IMR-90 (cell line): ENCODE measurements around the gene NSUN6. TPM values are rescaled to one million over a fixed set of nuclear protein-coding genes. Genes with fewer than 3 reads are reported as not detected.

ENCODE experiments used
- ATAC-seq: fragments of 200-7000 bp; cut with Tn5 transposase; 2 replicates; pipeline ENCODE4 v1.9.1; 2020; ENCODE audit warnings: low read depth, mild to moderate bottlenecking, moderate library complexity
- BruUV-seq: library from RNA; stranded (reverse); fragments of 400-500 nt; replicated peaks from 2 replicates; lab custom pipeline; 2021; lab: Mats Ljungman, UMichigan
- CTCF ChIA-PET: fragments of 300-600 bp; formaldehyde crosslinking; extraction: SDS; loops from one replicate; lab custom pipeline; 2021; ENCODE audit warnings: antibody characterized with exemption; lab: Yijun Ruan, JAX
- POLR2A ChIA-PET: fragments of 300-600 bp; sonication (Branson Sonifier 250); formaldehyde crosslinking; loops from one replicate; lab custom pipeline; 2022; ENCODE audit warnings: antibody characterized with exemption; ENCODE audit not compliant: unreplicated experiment; lab: Charles Lee
- DNase-seq: peaks from one replicate; pipeline ENCODE4 v3.0.0; 2013
- H2AFZ ChIP-seq: replicated peaks from 2 replicates; pipeline ENCODE3; 2013; ENCODE audit warnings: low read length, mild to moderate bottlenecking; ENCODE audit not compliant: poor library complexity
- H2AK5ac ChIP-seq: 2 replicates; pipeline ENCODE4 v1.6.1; 2013; ENCODE audit warnings: low read depth, low read length, inconsistent platforms
- H2AK9ac ChIP-seq: replicated peaks from 2 replicates; pipeline ENCODE3; 2013; ENCODE audit warnings: mild to moderate bottlenecking, low read depth, low read length, moderate library complexity; ENCODE audit not compliant: poor library complexity
- H2BK120ac ChIP-seq: 2 replicates; pipeline ENCODE4 v1.6.1; 2013; ENCODE audit warnings: low read depth, low read length, inconsistent platforms
- H2BK15ac ChIP-seq: 3 replicates; pipeline ENCODE4 v1.6.1; 2013; ENCODE audit warnings: low read depth, low read length, inconsistent platforms
- H2BK20ac ChIP-seq: 2 replicates; pipeline ENCODE4 v1.6.1; 2013; ENCODE audit warnings: low read depth, mild to moderate bottlenecking, inconsistent platforms, low read length, moderate library complexity
- H2BK5ac ChIP-seq: 2 replicates; pipeline ENCODE4 v1.6.1; 2013; ENCODE audit warnings: mild to moderate bottlenecking, low read depth, low read length, inconsistent platforms; ENCODE audit not compliant: poor library complexity, severe bottlenecking
- H3K14ac ChIP-seq: replicated peaks from 2 replicates; pipeline ENCODE4 v1.6.1; 2013; ENCODE audit warnings: low read depth, low read length, inconsistent platforms
- H3K18ac ChIP-seq: 2 replicates; pipeline ENCODE4 v1.6.1; 2013; ENCODE audit warnings: low read depth, low read length, control low read depth
- H3K23ac ChIP-seq: 2 replicates; pipeline ENCODE4 v1.6.1; 2013; ENCODE audit warnings: low read depth, low read length, inconsistent platforms
- H3K27ac ChIP-seq: 2 replicates; pipeline ENCODE4 v1.5.1; 2013; ENCODE audit warnings: mild to moderate bottlenecking, control low read depth, low read length; ENCODE audit not compliant: insufficient read depth
- H3K27me3 ChIP-seq: 2 replicates; pipeline ENCODE4 v1.6.1; 2013; ENCODE audit warnings: low read length; ENCODE audit not compliant: control insufficient read depth, insufficient read depth
- H3K36me3 ChIP-seq: 2 replicates; pipeline ENCODE4 v1.6.1; 2013; ENCODE audit warnings: low read length, mixed read lengths; ENCODE audit not compliant: control insufficient read depth, insufficient read depth
- H3K4ac ChIP-seq: 2 replicates; pipeline ENCODE4 v1.6.1; 2013; ENCODE audit warnings: low read depth, low read length, inconsistent platforms
- H3K4me1 ChIP-seq: 2 replicates; pipeline ENCODE4 v1.6.1; 2013; ENCODE audit warnings: low read length, mixed read lengths; ENCODE audit not compliant: control insufficient read depth, insufficient read depth
- H3K4me2 ChIP-seq: 2 replicates; pipeline ENCODE4 v1.6.1; 2013; ENCODE audit warnings: low read depth, mild to moderate bottlenecking, control low read depth, low read length, moderate library complexity
- H3K4me3 ChIP-seq: 2 replicates; pipeline ENCODE4 v1.5.1; 2013; ENCODE audit warnings: low read depth, mild to moderate bottlenecking, control low read depth, low read length, moderate library complexity; ENCODE audit not compliant: insufficient read depth
- H3K56ac ChIP-seq: 2 replicates; pipeline ENCODE4 v1.6.1; 2013; ENCODE audit warnings: low read length, inconsistent platforms; ENCODE audit not compliant: insufficient read depth; ENCODE audit errors: extremely low read depth
- H3K79me1 ChIP-seq, 2 experiments: 2 replicates each; pipeline ENCODE4 v1.6.1; 2013; ENCODE audit warnings: low read length in 2 of 2, inconsistent platforms in 1 of 2, low read depth in 1 of 2
- H3K9ac ChIP-seq: 2 replicates; pipeline ENCODE4 v1.6.1; 2013; ENCODE audit warnings: low read depth, low read length, control low read depth
- H3K9me1 ChIP-seq: 2 replicates; pipeline ENCODE4 v1.6.1; 2013; ENCODE audit warnings: low read length, inconsistent platforms; ENCODE audit not compliant: insufficient read depth
- H3K9me3 ChIP-seq: 2 replicates; pipeline ENCODE4 v1.6.1; 2013; ENCODE audit warnings: low read length; ENCODE audit not compliant: control insufficient read depth, insufficient read depth
- H4K20me1 ChIP-seq: 2 replicates; pipeline ENCODE4 v1.6.1; 2013; ENCODE audit warnings: low read length, inconsistent platforms; ENCODE audit not compliant: insufficient read depth
- H4K5ac ChIP-seq: 2 replicates; pipeline ENCODE4 v1.6.1; 2013; ENCODE audit warnings: mild to moderate bottlenecking, low read depth, low read length, control low read depth
- H4K8ac ChIP-seq, 2 experiments: 2 replicates each; pipeline ENCODE4 v1.6.1; 2013; ENCODE audit warnings: low read depth in 2 of 2, low read length in 2 of 2, control low read depth in 1 of 2, inconsistent platforms in 1 of 2
- H4K91ac ChIP-seq: 2 replicates; pipeline ENCODE4 v1.6.1; 2013; ENCODE audit warnings: low read depth, low read length, inconsistent platforms; ENCODE audit not compliant: insufficient read depth
- BHLHE40 ChIP-seq: fragments of 150-350 bp; IDR thresholded peaks from 2 replicates; pipeline ENCODE4 v1.6.1; 2016; ENCODE audit warnings: mild to moderate bottlenecking, low read depth, low read length
- MAFK ChIP-seq: IDR thresholded peaks from 2 replicates; pipeline ENCODE4 v1.6.1; 2012; ENCODE audit warnings: low read depth, low read length, improper control_type of control experiment
- RAD21 ChIP-seq: IDR thresholded peaks from 2 replicates; pipeline ENCODE4 v1.6.1; 2012; ENCODE audit warnings: low read length, improper control_type of control experiment
- WGBS, 2 experiments: methylation state at CpG; one replicate each; pipeline versions ENCODE4 v1.1.5 to v1.1.7; 2013; ENCODE audit warnings: missing lambda C conversion rate in 2 of 2; ENCODE audit not compliant: insufficient read length in 1 of 2; ENCODE audit errors: extremely low coverage in 2 of 2; 5-methylcytosine and 5-hydroxymethylcytosine counted together
- dilution Hi-C: fragments of 300-500 bp; cut with HindIII; formaldehyde crosslinking; loops from one replicate; pipeline ENCODE4 v1.14.3; 2018; ENCODE audit warnings: low sequenced_read_pairs; ENCODE audit not compliant: unreplicated experiment
- in situ Hi-C: fragments of 300-500 bp; cut with MboI; formaldehyde crosslinking; loops from 3 replicates; pipeline ENCODE4 v1.14.3; 2019; ENCODE audit warnings: low sequenced_read_pairs, inconsistent platforms, mixed read lengths
- intact Hi-C: fragments of 100-400 bp; cut with micrococcal nuclease; formaldehyde crosslinking; loops from 2 replicates; pipeline ENCODE4 v1.10.0; 2022
- polyA plus RNA-seq, 3 experiments: library from polyadenylated mRNA; depleted of rRNA; stranded (reverse); fragments of >200 nt; gene quantifications; 2 replicates each; pipeline ENCODE4 v1.2.3, GENCODE V29; 2012; ENCODE audit warnings: low replicate concordance in 1 of 3
- total RNA-seq: library from RNA; depleted of rRNA; stranded (reverse); fragments of >200 nt; gene quantifications from 2 replicates; pipeline ENCODE4 v1.2.3, GENCODE V29; 2012

Gene NSUN6
- total and polyA plus RNA-seq, 2 of the 4 experiments (the other 2 are of a cell fraction): 4.6 to 11.5 TPM

DNA sequence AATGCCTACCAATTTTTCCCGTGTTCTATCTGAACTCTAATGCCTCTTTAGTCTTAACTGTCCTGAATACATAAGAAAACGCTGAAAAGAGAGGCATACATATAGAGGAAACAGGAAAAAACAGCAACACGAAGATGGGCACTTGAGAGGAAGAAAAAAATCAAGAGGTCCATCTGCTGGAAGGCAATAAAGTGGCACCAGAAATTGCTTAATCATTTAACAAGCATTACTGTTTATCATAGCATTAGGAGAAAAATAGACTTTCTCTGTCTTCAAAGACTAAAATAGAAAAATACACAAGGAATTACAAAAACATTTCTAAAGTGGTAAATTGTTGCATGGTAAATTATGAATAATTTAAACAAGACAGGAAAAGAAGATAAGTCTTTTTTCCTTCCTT lies 35.0 kb downstream of the NSUN6 start:
- POLR2A ChIA-PET: no interaction called here
- H3K27me3 ChIP-seq: no peaks in the 10 kb centered on the region
- no peak overlapping the region for H2BK120ac ChIP-seq
- H3K9me3 ChIP-seq: no peaks in the 10 kb centered on the region
- ATAC-seq (no peak), DNase-seq (no peak)
- no CpG with 5 or more reads among the region's 3 CpGs for WGBS, 2 experiments
- no peak overlapping the region for H3K23ac ChIP-seq
- H3K4me1 ChIP-seq: no peaks in the 10 kb centered on the region
- in situ Hi-C loops: no loop called here
- no peak for TF ChIP-seq RAD21
- TF ChIP-seq MAFK: no peak
- TF ChIP-seq BHLHE40: no peak
- H3K4me3 ChIP-seq: no peak overlapping the region
- no peak overlapping the region for H4K5ac ChIP-seq
- H2BK5ac ChIP-seq: no peak overlapping the region
- no peak overlapping the region for H4K8ac ChIP-seq
- dilution Hi-C loops: no loop called here
- no peak overlapping the region for H3K27ac ChIP-seq
- no peak overlapping the region for H3K9ac ChIP-seq
- H3K9me1 ChIP-seq: 0 out of 2 replicates have a peak, but pooled peaks cover 3% of the 10 kb centered on the region
- no peak overlapping the region for H2AFZ ChIP-seq
- H3K18ac ChIP-seq: no peak overlapping the region
- H3K4me2 ChIP-seq: no peak overlapping the region
- H4K20me1 ChIP-seq: no peaks in the 10 kb centered on the region
- no peak overlapping the region for H2AK9ac ChIP-seq
- H2BK15ac ChIP-seq: no peak overlapping the region
- no peak overlapping the region for H4K91ac ChIP-seq
- BruUV-seq: no TSS peak
- CTCF ChIA-PET: no interaction called here
- peaks cover 3 to 4% of the 10 kb centered on the region in 2 experiments; a peak in 2 of 4 replicates for H3K79me1 ChIP-seq
- no peak overlapping the region for H3K56ac ChIP-seq
- no peak overlapping the region for H3K14ac ChIP-seq
- no peak overlapping the region for H2AK5ac ChIP-seq
- H2BK20ac ChIP-seq: no peak overlapping the region
- intact Hi-C loops: no loop called here
- H3K36me3 ChIP-seq: no peaks in the 10 kb centered on the region; the same call in 1 of the 2 replicates
- H3K4ac ChIP-seq: no peak overlapping the region
